ENCODE data around the gene DEPDC1. TPM values are rescaled to one million over a fixed set of nuclear protein-coding genes. Genes with fewer than 3 reads are reported as not detected.
"Not testable (repeated sequence)": the region's sequence is repeated elsewhere in the genome, so short reads cannot be mapped to it uniquely, and the experiment has no call there.

The DEPDC1 gene
- total and polyA plus RNA-seq, 2 donors (not counting 1 experiment from before 2014, with no cell fraction given), result 0.03 to 0.07 TPM

DNA sequence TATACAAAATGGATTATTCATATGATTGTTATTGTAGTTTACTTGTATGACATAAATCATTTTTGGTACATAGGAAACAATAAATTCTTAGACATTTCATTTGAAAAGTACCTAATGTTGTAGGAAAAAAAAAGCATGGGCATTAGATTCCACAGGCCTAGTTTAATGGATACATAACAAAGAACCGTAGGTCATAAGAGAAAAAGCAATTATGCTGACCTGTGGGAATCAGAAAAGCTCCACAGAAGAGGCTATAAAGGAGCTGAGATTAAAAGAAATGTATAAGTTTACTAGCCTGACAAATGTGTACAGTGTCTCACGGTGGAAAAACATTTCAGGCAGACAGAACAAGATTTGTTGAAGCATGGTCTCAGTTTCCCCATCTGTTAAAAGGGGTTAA is 3.7 kb downstream of the DEPDC1 start:
- H3K4me1 Mint-ChIP-seq, result peaks cover 21% of the 10 kb centered on the region
- 100% methylated on average over 1 of the region's 2 CpGs for WGBS (ENCODE audit: insufficient coverage)
- Histone ChIP-seq H2AFZ (ENCODE audit: insufficient read depth, low read depth, low read length, poor library complexity, severe bottlenecking) (no peak overlapping the region), H3K27me3 (replicated peaks in 1 of 4; ENCODE audit: control extremely low read depth in 1 of 4, control insufficient read depth in 3 of 4, insufficient read depth in 4 of 4, low read length in 3 of 4) (peaks cover 0 to 15% (median 3%) of the 10 kb centered on the region in 4 experiments), H3K9me3 (ENCODE audit: control extremely low read depth in 1 of 3, control insufficient read depth in 2 of 3, insufficient read depth in 1 of 3, low read length in 2 of 3) (no peaks in the 10 kb centered on the region), H3K4me1 (ENCODE audit: control insufficient read depth in 2 of 2, insufficient read depth in 2 of 2, low read length in 2 of 2) (peaks cover 16 to 17% of the 10 kb centered on the region in 2 donors), H3K79me2 (ENCODE audit: control insufficient read depth, insufficient read depth, low read length) (no peaks in the 10 kb centered on the region), H4K20me1 (ENCODE audit: control insufficient read depth, insufficient read depth, low read length, poor library complexity, severe bottlenecking) (no peaks in the 10 kb centered on the region), H3K27ac (ENCODE audit: low read length in 2 of 2) (no peak overlapping the region), H3K36me3 (replicated peaks in 1 of 2; ENCODE audit: control extremely low read depth in 1 of 2, control insufficient read depth in 1 of 2, extremely low read depth in 1 of 2, insufficient read depth in 2 of 2, low read length in 1 of 2) (no peaks in the 10 kb centered on the region), H3K4me2 (replicated peaks; ENCODE audit: low read depth, low read length, poor library complexity, severe bottlenecking) (no peak overlapping the region), H3K4me3 (ENCODE audit: control extremely low read depth in 1 of 5, extremely low read depth in 1 of 5, insufficient read depth in 1 of 5, low read depth in 2 of 5, low read length in 4 of 5) (no peak overlapping the region), H3K9ac (ENCODE audit: low read length) (no peak overlapping the region)
- DNase-seq, result no peak
- CTCF ChIA-PET, result no interaction called here
- H3K27me3 Mint-ChIP-seq, result peaks cover 13% of the 10 kb centered on the region
- intact Hi-C loops (cut with micrococcal nuclease), result no loop called here
- peaks cover 2% of the 10 kb centered on the region for H3K9me3 Mint-ChIP-seq (ENCODE audit: insufficient read depth)
- H3K27ac Mint-ChIP-seq, result no peak overlapping the region
- H3K4me3 Mint-ChIP-seq, result no peak overlapping the region
- no peak for ATAC-seq (ENCODE audit: low read depth)
- TF ChIP-seq, protein P1, sequence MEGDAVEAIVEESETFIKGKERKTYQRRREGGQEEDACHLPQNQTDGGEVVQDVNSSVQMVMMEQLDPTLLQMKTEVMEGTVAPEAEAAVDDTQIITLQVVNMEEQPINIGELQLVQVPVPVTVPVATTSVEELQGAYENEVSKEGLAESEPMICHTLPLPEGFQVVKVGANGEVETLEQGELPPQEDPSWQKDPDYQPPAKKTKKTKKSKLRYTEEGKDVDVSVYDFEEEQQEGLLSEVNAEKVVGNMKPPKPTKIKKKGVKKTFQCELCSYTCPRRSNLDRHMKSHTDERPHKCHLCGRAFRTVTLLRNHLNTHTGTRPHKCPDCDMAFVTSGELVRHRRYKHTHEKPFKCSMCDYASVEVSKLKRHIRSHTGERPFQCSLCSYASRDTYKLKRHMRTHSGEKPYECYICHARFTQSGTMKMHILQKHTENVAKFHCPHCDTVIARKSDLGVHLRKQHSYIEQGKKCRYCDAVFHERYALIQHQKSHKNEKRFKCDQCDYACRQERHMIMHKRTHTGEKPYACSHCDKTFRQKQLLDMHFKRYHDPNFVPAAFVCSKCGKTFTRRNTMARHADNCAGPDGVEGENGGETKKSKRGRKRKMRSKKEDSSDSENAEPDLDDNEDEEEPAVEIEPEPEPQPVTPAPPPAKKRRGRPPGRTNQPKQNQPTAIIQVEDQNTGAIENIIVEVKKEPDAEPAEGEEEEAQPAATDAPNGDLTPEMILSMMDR (IDR thresholded peaks at IDR 0.05), result no peak
- no peak for TF ChIP-seq EZH2 (IDR thresholded peaks at IDR 0.05; ENCODE audit: borderline replicate concordance, insufficient read depth, low read depth, low read length, poor library complexity, severe bottlenecking)
- POLR2A ChIA-PET, result no interaction called here

DNA sequence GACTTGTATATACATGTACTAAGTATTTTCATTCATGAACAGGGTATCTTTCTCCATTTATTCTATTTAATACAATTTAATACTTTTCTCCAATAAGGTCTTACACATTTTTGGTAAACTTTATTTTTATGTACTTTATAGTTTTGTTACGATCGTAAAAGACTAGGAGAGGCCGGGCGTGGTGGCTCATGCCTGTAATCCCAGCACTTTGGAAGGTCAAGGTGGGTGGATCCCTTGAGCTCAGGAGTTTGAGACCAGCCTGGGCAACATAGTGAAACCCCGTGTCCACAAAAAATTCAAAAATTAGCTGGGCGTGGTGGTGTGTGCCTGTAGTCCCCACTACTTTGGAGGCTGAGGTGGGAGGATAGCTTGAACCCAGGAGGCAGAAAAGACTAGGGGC is 4.6 kb downstream of the DEPDC1 start:
- H3K27ac ChIP-seq (ENCODE audit: low read length in 2 of 2); DNase-seq; H3K27ac Mint-ChIP-seq; H3K9ac ChIP-seq (ENCODE audit: low read length); H3K4me2 ChIP-seq (replicated peaks; ENCODE audit: low read depth, low read length, poor library complexity, severe bottlenecking); H3K79me2 ChIP-seq (ENCODE audit: control insufficient read depth, insufficient read depth, low read length); CTCF ChIA-PET; ATAC-seq (ENCODE audit: low read depth); H3K9me3 Mint-ChIP-seq (ENCODE audit: insufficient read depth); H3K36me3 ChIP-seq (replicated peaks in 1 of 2; ENCODE audit: control extremely low read depth in 1 of 2, control insufficient read depth in 1 of 2, extremely low read depth in 1 of 2, insufficient read depth in 2 of 2, low read length in 1 of 2); H2AFZ ChIP-seq (ENCODE audit: insufficient read depth, low read depth, low read length, poor library complexity, severe bottlenecking); intact Hi-C loops (cut with micrococcal nuclease); H3K4me3 Mint-ChIP-seq; H3K27me3 Mint-ChIP-seq; H3K9me3 ChIP-seq (ENCODE audit: control extremely low read depth in 1 of 3, control insufficient read depth in 2 of 3, insufficient read depth in 1 of 3, low read length in 2 of 3); POLR2A ChIA-PET; H3K4me3 ChIP-seq (ENCODE audit: control extremely low read depth in 1 of 5, extremely low read depth in 1 of 5, insufficient read depth in 1 of 5, low read depth in 2 of 5, low read length in 4 of 5); H4K20me1 ChIP-seq (ENCODE audit: control insufficient read depth, insufficient read depth, low read length, poor library complexity, severe bottlenecking): not testable (repeated sequence)
- peaks cover 10 to 14% of the 10 kb centered on the region in 2 donors for H3K4me1 ChIP-seq (ENCODE audit: control insufficient read depth in 2 of 2, insufficient read depth in 2 of 2, low read length in 2 of 2)
- peaks cover 0 to 10% (median 2%) of the 10 kb centered on the region in 4 experiments for H3K27me3 ChIP-seq (replicated peaks in 1 of 4; ENCODE audit: control extremely low read depth in 1 of 4, control insufficient read depth in 3 of 4, insufficient read depth in 4 of 4, low read length in 3 of 4)
- peaks cover 15% of the 10 kb centered on the region for H3K4me1 Mint-ChIP-seq
- WGBS (ENCODE audit: insufficient coverage), result 97% methylated on average over 6 of the region's 6 CpGs
